H1 (cell line): Measurements from ENCODE around the gene ARHGAP25. TPM values are rescaled to one million over a fixed set of nuclear protein-coding genes. Genes with fewer than 3 reads are reported as not detected.

Experiments
- CTCF ChIA-PET: fragments of 300-600 bp; sonication (Branson Sonifier 250); formaldehyde crosslinking; loops from one replicate; lab custom pipeline; 2021; ENCODE audit not compliant: partially characterized antibody; lab: Charles Lee
- POLR2A ChIA-PET: fragments of 300-600 bp; sonication (Branson Sonifier 250); formaldehyde crosslinking; loops from one replicate; lab custom pipeline; 2021; ENCODE audit warnings: inconsistent platforms; ENCODE audit not compliant: partially characterized antibody; lab: Charles Lee
- DNase-seq, 2 experiments: peaks; one replicate each; pipeline versions ENCODE4 v3.0.0 to v3.0.0-alpha.2; 2010 to 2022; ENCODE audit warnings: low spot score in 2 of 2, low read depth in 1 of 2, mixed read lengths in 1 of 2
- FAIRE-seq: peaks from 2 replicates; lab custom pipeline; 2011; peaks lifted over from hg19 to GRCh38; lab: Jason Lieb, UNC
- H2AFZ ChIP-seq: 2 replicates; pipeline ENCODE4 v1.8.1; 2012; ENCODE audit warnings: low read length, inconsistent platforms
- H2AK5ac ChIP-seq: 2 replicates; pipeline ENCODE4 v1.6.1; 2013; ENCODE audit warnings: low read depth, low read length
- H2BK120ac ChIP-seq: replicated peaks from 2 replicates; pipeline ENCODE3; 2013; ENCODE audit warnings: low read depth, low read length, inconsistent platforms
- H2BK12ac ChIP-seq: 2 replicates; pipeline ENCODE4 v1.6.1; 2013; ENCODE audit warnings: low read depth, low read length
- H2BK15ac ChIP-seq: 2 replicates; pipeline ENCODE4 v1.6.1; 2013; ENCODE audit warnings: low read length
- H2BK20ac ChIP-seq: 2 replicates; pipeline ENCODE4 v1.6.1; 2013; ENCODE audit warnings: low read length
- H2BK5ac ChIP-seq: 2 replicates; pipeline ENCODE4 v1.6.1; 2013; ENCODE audit warnings: low read depth, low read length
- H3K14ac ChIP-seq: 2 replicates; pipeline ENCODE4 v1.6.1; 2013; ENCODE audit warnings: inconsistent platforms; ENCODE audit not compliant: insufficient read length
- H3K18ac ChIP-seq: 2 replicates; pipeline ENCODE4 v1.6.1; 2013; ENCODE audit warnings: low read length; ENCODE audit errors: extremely low read depth
- H3K23ac ChIP-seq: 2 replicates; pipeline ENCODE4 v1.6.1; 2013; ENCODE audit warnings: inconsistent platforms; ENCODE audit not compliant: insufficient read length
- H3K23me2 ChIP-seq: 2 replicates; pipeline ENCODE4 v1.6.1; 2013; ENCODE audit warnings: low read depth, low read length
- H3K27ac ChIP-seq: 2 replicates; pipeline ENCODE4 v1.6.1; 2011; ENCODE audit warnings: low read depth, low read length, inconsistent platforms
- H3K27me3 ChIP-seq, 4 experiments: replicated peaks in 1 of 4; 1 replicate in 1 of 4; 2 replicates in 3 of 4; pipeline versions ENCODE4 v1.6.1 to v1.8.1; 2011 to 2013; ENCODE audit warnings: low read length in 3 of 4, mild to moderate bottlenecking in 3 of 4, inconsistent platforms in 2 of 4, mixed read lengths in 2 of 4, moderate library complexity in 1 of 4; ENCODE audit not compliant: control insufficient read depth in 3 of 4, insufficient read depth in 3 of 4; ENCODE audit errors: extremely low read depth in 1 of 4
- H3K36me3 ChIP-seq, 4 experiments: 2 replicates each; pipeline versions ENCODE4 v1.6.1 to v1.8.1; 2011 to 2013; ENCODE audit warnings: mild to moderate bottlenecking in 4 of 4, low read length in 3 of 4, moderate library complexity in 2 of 4, control low read depth in 1 of 4, inconsistent platforms in 1 of 4; ENCODE audit not compliant: insufficient read depth in 4 of 4, control insufficient read depth in 2 of 4
- H3K4ac ChIP-seq: replicated peaks from 2 replicates; pipeline ENCODE3; 2013; ENCODE audit warnings: low read length, low read depth, mixed read lengths, inconsistent platforms; ENCODE audit not compliant: insufficient read length
- H3K4me1 ChIP-seq, 4 experiments: replicated peaks in 1 of 4; 1 replicate in 1 of 4; 2 replicates in 3 of 4; pipeline versions ENCODE4 v1.6.1 to v1.8.1; 2011 to 2013; ENCODE audit warnings: low read length in 3 of 4, inconsistent platforms in 2 of 4, mixed read lengths in 1 of 4; ENCODE audit not compliant: insufficient read depth in 4 of 4, control insufficient read depth in 3 of 4
- H3K4me2 ChIP-seq, 2 experiments: 2 replicates each; pipeline versions ENCODE4 v1.6.1 to v1.8.1; 2011 to 2013; ENCODE audit warnings: low read depth in 2 of 2, low read length in 2 of 2, control low read depth in 1 of 2, inconsistent platforms in 1 of 2, mild to moderate bottlenecking in 1 of 2; ENCODE audit not compliant: insufficient read depth in 1 of 2
- H3K4me3 ChIP-seq, 4 experiments: fragments of 200-600, 300-600 bp in 1 of 4; sonication (generic), shearing (Covaris generic), sonication (Bioruptor Twin) in 1 of 4; 2 replicates each; pipeline versions ENCODE4 v1.5.1 to v1.8.1; 2011 to 2016; ENCODE audit warnings: low read length in 4 of 4, low read depth in 3 of 4, control low read depth in 2 of 4, inconsistent platforms in 2 of 4, mild to moderate bottlenecking in 2 of 4, mixed read lengths in 1 of 4, moderate library complexity in 1 of 4; ENCODE audit not compliant: insufficient read depth in 2 of 4; ENCODE audit errors: extremely low read depth in 1 of 4
- H3K56ac ChIP-seq: replicated peaks from 2 replicates; pipeline ENCODE3; 2013; ENCODE audit warnings: low read depth, mild to moderate bottlenecking, mixed read lengths, low read length, inconsistent platforms; ENCODE audit not compliant: insufficient read length
- H3K79me1 ChIP-seq: 2 replicates; pipeline ENCODE4 v1.6.1; 2013; ENCODE audit warnings: low read depth, low read length, control low read depth
- H3K79me2 ChIP-seq, 2 experiments: 2 replicates each; pipeline versions ENCODE4 v1.6.1 to v1.8.1; 2012 to 2013; ENCODE audit warnings: low read length in 2 of 2, mild to moderate bottlenecking in 2 of 2, inconsistent platforms in 1 of 2; ENCODE audit not compliant: insufficient read depth in 2 of 2, control insufficient read depth in 1 of 2
- H3K9ac ChIP-seq, 4 experiments: replicated peaks in 1 of 4; 1 replicate in 1 of 4; 2 replicates in 3 of 4; pipeline versions ENCODE4 v1.6.1 to v1.8.1; 2011 to 2013; ENCODE audit warnings: low read depth in 3 of 4, low read length in 3 of 4, control low read depth in 2 of 4, mild to moderate bottlenecking in 2 of 4, moderate library complexity in 2 of 4, inconsistent platforms in 1 of 4; ENCODE audit errors: extremely low read depth in 1 of 4
- H3K9me3 ChIP-seq, 2 experiments: 2 replicates each; pipeline versions ENCODE4 v1.6.1 to v1.8.1; 2012 to 2013; ENCODE audit warnings: mild to moderate bottlenecking in 2 of 2, moderate library complexity in 2 of 2, control low read depth in 1 of 2, inconsistent platforms in 1 of 2, low read depth in 1 of 2, low read length in 1 of 2, mixed read lengths in 1 of 2; ENCODE audit not compliant: insufficient read depth in 2 of 2
- H4K20me1 ChIP-seq, 2 experiments: replicated peaks in 1 of 2; 2 replicates each; pipeline versions ENCODE3 to v1.8.1; 2011 to 2013; ENCODE audit warnings: inconsistent platforms in 2 of 2, low read length in 2 of 2, mild to moderate bottlenecking in 1 of 2; ENCODE audit not compliant: insufficient read depth in 2 of 2, control insufficient read depth in 1 of 2
- H4K5ac ChIP-seq: 2 replicates; pipeline ENCODE4 v1.6.1; 2013; ENCODE audit warnings: low read length, low read depth, mixed read lengths, inconsistent platforms; ENCODE audit not compliant: insufficient read length
- H4K8ac ChIP-seq: 2 replicates; pipeline ENCODE4 v1.8.0; 2013; ENCODE audit warnings: mild to moderate bottlenecking, moderate library complexity, low read length, inconsistent platforms; ENCODE audit not compliant: insufficient read depth; ENCODE audit errors: extremely low read depth
- H4K91ac ChIP-seq: replicated peaks from 2 replicates; pipeline ENCODE3; 2013; ENCODE audit warnings: low read length, mixed read lengths, inconsistent platforms; ENCODE audit not compliant: insufficient read length
- CBX5 ChIP-seq: fragments of 300-800, 300-1000 bp; sonication (generic); IDR thresholded peaks from 2 replicates; pipeline ENCODE4 v1.7.1; 2016; ENCODE audit warnings: antibody characterized with exemption, low read length, low read depth
- CREB1 ChIP-seq: IDR thresholded peaks from 2 replicates; pipeline ENCODE4 v1.6.1; 2012; ENCODE audit warnings: inconsistent platforms
- FOSL1 ChIP-seq: IDR thresholded peaks from 2 replicates; pipeline ENCODE4 v1.6.1; 2011; ENCODE audit warnings: mild to moderate bottlenecking, low read depth, low read length, moderate library complexity; ENCODE audit not compliant: insufficient read depth
- KDM1A ChIP-seq: fragments of 200-600, 300-600 bp; sonication (generic); IDR thresholded peaks from 2 replicates; pipeline ENCODE4 v1.7.1; 2016; ENCODE audit warnings: mild to moderate bottlenecking, low read length, borderline replicate concordance
- KDM5A ChIP-seq: fragments of 200-600 bp; IDR thresholded peaks from 2 replicates; pipeline ENCODE4 v1.7.1; 2012; ENCODE audit warnings: mild to moderate bottlenecking, low read length, inconsistent platforms, mixed read lengths
- SAP30 ChIP-seq: fragments of 300-600 bp; sonication (generic); IDR thresholded peaks from 2 replicates; pipeline ENCODE4 v1.7.1; 2012; ENCODE audit warnings: low read length, moderate library complexity, mild to moderate bottlenecking, inconsistent platforms; ENCODE audit not compliant: insufficient read depth, insufficient replicate concordance
- SIX5 ChIP-seq: IDR thresholded peaks from 2 replicates; pipeline ENCODE4 v1.6.1; 2011; ENCODE audit warnings: mild to moderate bottlenecking, low read depth, low read length
- TAF7 ChIP-seq: optimal IDR thresholded peaks from 2 replicates; pipeline ENCODE3; 2011; ENCODE audit warnings: low read depth, mild to moderate bottlenecking, inconsistent platforms, low read length, moderate library complexity, borderline replicate concordance
- YY1 ChIP-seq: IDR thresholded peaks from 2 replicates; pipeline ENCODE4 v1.6.1; 2011; ENCODE audit warnings: low read depth, mild to moderate bottlenecking, low read length
- ZNF274 ChIP-seq: IDR thresholded peaks from 2 replicates; pipeline ENCODE4 v1.7.0; 2012; ENCODE audit warnings: low read length, borderline replicate concordance; ENCODE audit errors: extremely low read depth
- WGBS, 2 experiments: shearing (Covaris generic) in 1 of 2; methylation state at CpG; one replicate each; pipeline versions ENCODE4 v1.1.6 to v1.1.7; 2013 to 2015; ENCODE audit warnings: low lambda C conversion rate in 2 of 2, mixed read lengths in 2 of 2, inconsistent platforms in 1 of 2, low coverage in 1 of 2, missing lambda C conversion rate in 1 of 2; ENCODE audit not compliant: insufficient replicate concordance in 2 of 2, insufficient coverage in 1 of 2, insufficient read length in 1 of 2; ENCODE audit errors: extremely low coverage in 1 of 2, missing lambda C conversion rate in 1 of 2; 5-methylcytosine and 5-hydroxymethylcytosine counted together
- polyA plus RNA-seq, 7 experiments: library from polyadenylated mRNA; depleted of rRNA in 3 of 7; stranded (reverse) in 5 of 7; unstranded in 2 of 7; fragments of >200 nt in 5 of 7; fragments of 200-250 nt in 2 of 7; gene quantifications; 1 replicate in 5 of 7; 2 replicates in 1 of 7; 4 replicates in 1 of 7; pipeline versions ENCODE4 v1.2.1 to v1.2.3, GENCODE V29; 2011 to 2013; ENCODE audit warnings: missing spikeins in 2 of 7, mixed read lengths in 2 of 7
- total RNA-seq: library from RNA; stranded (reverse); fragmentation: NEBNext Ultra II Directional; extraction: Animal tissue kit (Norgen Biotek cat#: 25700); gene quantifications from 2 replicates; pipeline ENCODE4 v1.2.1, GENCODE V29; 2021

ARHGAP25 gene
- total and polyA plus RNA-seq, 2 of the 8 experiments (the other 6 are each of a cell fraction or from before 2014, with no cell fraction given): 1.00 to 1.2 TPM

DNA sequence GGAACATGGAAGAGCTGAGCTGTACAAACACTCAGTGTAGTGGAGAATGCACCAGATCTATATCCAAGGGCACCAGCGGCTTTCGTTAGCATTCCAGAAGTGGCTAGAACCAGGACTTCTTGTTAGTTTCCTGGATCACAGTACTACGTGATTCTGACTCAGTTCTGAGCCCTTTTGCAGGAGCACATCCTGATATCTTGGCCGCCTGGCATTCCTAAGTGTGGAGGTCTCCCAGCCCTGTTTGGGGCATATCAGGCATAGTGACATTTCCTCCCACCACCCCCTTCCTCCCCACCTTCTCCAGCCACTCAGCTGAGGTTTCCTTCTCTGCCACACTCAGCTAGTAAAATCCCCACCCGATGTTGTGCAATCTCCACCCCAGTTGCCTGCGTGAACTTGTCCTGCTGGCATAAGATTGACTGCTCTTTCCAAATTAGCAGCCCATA is 73.2 kb downstream of the ARHGAP25 start:
- Histone ChIP-seq H3K36me3 (no peaks in the 10 kb centered on the region), H3K27me3 (no peaks in the 10 kb centered on the region), H4K8ac (no peak overlapping the region)
- TF ChIP-seq SAP30 (no peak), SIX5 (no peak), CBX5 (no peak), KDM1A (no peak), FOSL1 (no peak), ZNF274 (no peak), YY1 (no peak), TAF7 (no peak), KDM5A (no peak), CREB1 (no peak)
- TF ChIP-seq, all 59 proteins: peak for 0
- H3K4me2 ChIP-seq: no peak overlapping the region
- CTCF ChIA-PET: interaction anchor here (1.1 kb wide), 1 partner anchor 17 kb away, joined by 3 read pairs; no protein-coding TSS in a partner anchor
- no peak overlapping the region for H4K5ac ChIP-seq
- H2BK20ac ChIP-seq: no peak overlapping the region
- no peak overlapping the region for H3K27ac ChIP-seq
- DNase-seq (no peak), FAIRE-seq (no peak)
- no peaks in the 10 kb centered on the region for H3K23me2 ChIP-seq
- H2BK12ac ChIP-seq: no peak overlapping the region
- no peaks in the 10 kb centered on the region for H3K79me1 ChIP-seq
- no peak overlapping the region for H3K14ac ChIP-seq
- no peak overlapping the region for H4K91ac ChIP-seq
- POLR2A ChIA-PET: no interaction called here
- no peak overlapping the region for H3K56ac ChIP-seq
- H3K4me1 ChIP-seq: no peaks in the 10 kb centered on the region
- H2BK15ac ChIP-seq: no peak overlapping the region
- H3K79me2 ChIP-seq: no peaks in the 10 kb centered on the region
- no peak overlapping the region for H3K4ac ChIP-seq
- H2BK120ac ChIP-seq: no peak overlapping the region
- no peak overlapping the region for H2BK5ac ChIP-seq
- H2AK5ac ChIP-seq: no peak overlapping the region
- WGBS, 2 experiments: 85% methylated on average over 6 of the region's 6 CpGs; no CpG with 5 or more reads in 1 of the 2 experiments
- H3K18ac ChIP-seq: no peak overlapping the region
- H4K20me1 ChIP-seq: no peaks in the 10 kb centered on the region
- no peak overlapping the region for H3K23ac ChIP-seq
- H3K9me3 ChIP-seq: no peaks in the 10 kb centered on the region
- H3K4me3 ChIP-seq: no peak overlapping the region
- H2AFZ ChIP-seq: no peak overlapping the region
- H3K9ac ChIP-seq: no peak overlapping the region
